H9 (cell line): ENCODE results near the gene UBIAD1. TPM values are rescaled to one million over a fixed set of nuclear protein-coding genes. Genes with fewer than 3 reads are reported as not detected.

ENCODE experiments used
- DNase-seq: peaks from one replicate; pipeline ENCODE4 v3.0.0-alpha.2; 2017
- H2AFZ ChIP-seq: one replicate; pipeline ENCODE4 v1.6.1; 2013; ENCODE audit warnings: mild to moderate bottlenecking, low read length, control low read depth, moderate library complexity
- H2AK5ac ChIP-seq: 2 replicates; pipeline ENCODE4 v1.6.1; 2013; ENCODE audit warnings: low read length, control low read depth, mixed read lengths; ENCODE audit not compliant: insufficient read length
- H2BK120ac ChIP-seq: one replicate; pipeline ENCODE4 v1.6.1; 2013; ENCODE audit warnings: low read depth, mild to moderate bottlenecking, low read length, control low read depth, inconsistent platforms; ENCODE audit not compliant: poor library complexity, severe bottlenecking
- H2BK12ac ChIP-seq: 2 replicates; pipeline ENCODE4 v1.6.1; 2013; ENCODE audit warnings: low read length, control low read depth, mixed read lengths, low read depth; ENCODE audit not compliant: insufficient read length
- H2BK15ac ChIP-seq: 2 replicates; pipeline ENCODE4 v1.6.1; 2013; ENCODE audit warnings: low read depth, low read length, control low read depth
- H2BK20ac ChIP-seq: one replicate; pipeline ENCODE4 v1.6.1; 2013; ENCODE audit warnings: low read depth, mild to moderate bottlenecking, low read length, control low read depth, inconsistent platforms; ENCODE audit not compliant: poor library complexity, severe bottlenecking
- H2BK5ac ChIP-seq: 2 replicates; pipeline ENCODE4 v1.6.1; 2013; ENCODE audit warnings: low read length, control low read depth, mixed read lengths; ENCODE audit not compliant: insufficient read length
- H3K14ac ChIP-seq: 2 replicates; pipeline ENCODE4 v1.6.1; 2013; ENCODE audit warnings: low read length, control low read depth; ENCODE audit not compliant: insufficient read depth
- H3K18ac ChIP-seq: 2 replicates; pipeline ENCODE4 v1.6.1; 2013; ENCODE audit warnings: low read depth, mild to moderate bottlenecking, mixed read lengths, low read length, control low read depth; ENCODE audit not compliant: insufficient read length
- H3K23ac ChIP-seq: 2 replicates; pipeline ENCODE4 v1.6.1; 2013; ENCODE audit warnings: low read length, control low read depth, mixed read lengths, low read depth; ENCODE audit not compliant: insufficient read length
- H3K23me2 ChIP-seq: 2 replicates; pipeline ENCODE4 v1.6.1; 2013; ENCODE audit warnings: low read depth, mild to moderate bottlenecking, mixed read lengths, low read length, control low read depth; ENCODE audit not compliant: insufficient read length, poor library complexity, severe bottlenecking
- H3K27ac ChIP-seq: 2 replicates; pipeline ENCODE4 v1.5.1; 2013; ENCODE audit warnings: low read length, control low read depth, mixed read lengths, low read depth; ENCODE audit not compliant: insufficient read length
- H3K27me3 ChIP-seq: 2 replicates; pipeline ENCODE4 v1.6.1; 2013; ENCODE audit warnings: low read length, control low read depth, inconsistent platforms; ENCODE audit not compliant: insufficient read depth
- H3K4ac ChIP-seq: 2 replicates; pipeline ENCODE4 v1.6.1; 2013; ENCODE audit warnings: low read depth, mild to moderate bottlenecking, control low read depth, inconsistent platforms, low read length, moderate library complexity
- H3K4me1 ChIP-seq: 2 replicates; pipeline ENCODE4 v1.6.1; 2013; ENCODE audit warnings: low read length, control low read depth, inconsistent platforms; ENCODE audit not compliant: insufficient read depth
- H3K4me2 ChIP-seq: 2 replicates; pipeline ENCODE4 v1.6.1; 2013; ENCODE audit warnings: low read length, control low read depth, mixed read lengths; ENCODE audit not compliant: insufficient read length, insufficient read depth
- H3K56ac ChIP-seq: 2 replicates; pipeline ENCODE4 v1.6.1; 2013; ENCODE audit warnings: low read depth, mild to moderate bottlenecking, mixed read lengths, low read length, control low read depth; ENCODE audit not compliant: insufficient read length
- H3K79me1 ChIP-seq: 2 replicates; pipeline ENCODE4 v1.6.1; 2013; ENCODE audit warnings: low read depth, mild to moderate bottlenecking, moderate library complexity, low read length, control low read depth, inconsistent platforms; ENCODE audit not compliant: insufficient read depth, poor library complexity, severe bottlenecking
- H3K79me2 ChIP-seq: 2 replicates; pipeline ENCODE4 v1.6.1; 2013; ENCODE audit warnings: low read length, control low read depth, inconsistent platforms; ENCODE audit not compliant: insufficient read depth
- H3K9ac ChIP-seq: 2 replicates; pipeline ENCODE4 v1.6.1; 2013; ENCODE audit warnings: low read length, control low read depth, mixed read lengths; ENCODE audit not compliant: insufficient read length; ENCODE audit errors: extremely low read depth
- H3K9me3 ChIP-seq: one replicate; pipeline ENCODE4 v1.6.1; 2013; ENCODE audit warnings: low read depth, low read length, inconsistent platforms; ENCODE audit not compliant: control insufficient read depth
- H3T11ph ChIP-seq: one replicate; pipeline ENCODE4 v1.6.1; 2013; ENCODE audit warnings: mild to moderate bottlenecking, low read length, control low read depth, inconsistent platforms
- H4K20me1 ChIP-seq: one replicate; pipeline ENCODE4 v1.6.1; 2013; ENCODE audit not compliant: control insufficient read depth, insufficient read length, insufficient read depth
- H4K5ac ChIP-seq: 2 replicates; pipeline ENCODE4 v1.6.1; 2013; ENCODE audit warnings: low read depth, mild to moderate bottlenecking, mixed read lengths, low read length, control low read depth; ENCODE audit not compliant: insufficient read length
- H4K8ac ChIP-seq: replicated peaks from 2 replicates; pipeline ENCODE4 v1.6.1; 2013; ENCODE audit warnings: low read length, control low read depth, mixed read lengths, low read depth; ENCODE audit not compliant: insufficient read length
- H4K91ac ChIP-seq: 2 replicates; pipeline ENCODE4 v1.6.1; 2013; ENCODE audit warnings: low read depth, mild to moderate bottlenecking, moderate library complexity, mixed read lengths, low read length, control low read depth; ENCODE audit not compliant: insufficient read length
- H3K27ac Mint-ChIP-seq, 3 experiments: 2 replicates in 2 of 3; 3 replicates in 1 of 3; pipeline ENCODE4 v1.8.0; 2020 to 2021; ENCODE audit warnings: mixed read lengths in 3 of 3, mild to moderate bottlenecking in 1 of 3, moderate library complexity in 1 of 3
- H3K27me3 Mint-ChIP-seq: 2 replicates; pipeline ENCODE4 v1.8.0; 2021; ENCODE audit warnings: low read depth, mild to moderate bottlenecking, moderate library complexity, mixed read lengths
- H3K36me3 Mint-ChIP-seq, 3 experiments: 2 replicates in 2 of 3; 3 replicates in 1 of 3; pipeline ENCODE4 v1.8.0; 2020 to 2021; ENCODE audit warnings: low read depth in 3 of 3, mixed read lengths in 3 of 3; ENCODE audit not compliant: insufficient read depth in 1 of 3
- H3K4me1 Mint-ChIP-seq, 2 experiments: 2 replicates each; pipeline ENCODE4 v1.8.0; 2020; ENCODE audit warnings: mixed read lengths in 2 of 2
- H3K4me3 Mint-ChIP-seq, 2 experiments: 2 replicates in 1 of 2; 3 replicates in 1 of 2; pipeline ENCODE4 v1.8.0; 2020 to 2021; ENCODE audit warnings: mild to moderate bottlenecking in 2 of 2, mixed read lengths in 2 of 2, moderate library complexity in 1 of 2
- H3K9me3 Mint-ChIP-seq, 2 experiments: 2 replicates in 1 of 2; 3 replicates in 1 of 2; pipeline ENCODE4 v1.8.0; 2020; ENCODE audit warnings: mild to moderate bottlenecking in 2 of 2, mixed read lengths in 2 of 2, moderate library complexity in 1 of 2
- CTCF ChIP-seq: fragments of 200-600 bp; sonication (generic); conservative IDR thresholded peaks from 3 replicates; pipeline ENCODE4 v1.8.0; 2021; ENCODE audit warnings: antibody characterized with exemption, mild to moderate bottlenecking
- WGBS: extraction: QIAGEN DNeasy Blood & Tissue Kit; methylation state at CpG from one replicate; pipeline ENCODE4 v1.1.7; 2013; ENCODE audit warnings: missing lambda C conversion rate, low lambda C conversion rate, mixed read lengths; ENCODE audit not compliant: insufficient read length; ENCODE audit errors: extremely low coverage; 5-methylcytosine and 5-hydroxymethylcytosine counted together
- total RNA-seq: library from RNA; stranded (reverse); gene quantifications from 2 replicates; pipeline ENCODE4 v1.2.1, GENCODE V29; 2021

Gene UBIAD1
- total RNA-seq, 1 experiment from 2014 or later: 30.2 TPM

- no peak for TF ChIP-seq CTCF
These were observed 16.7 kb upstream of the UBIAD1 start for GRCh38 chr1:11256299-11256698.

More at GRCh38 chr1:11256299-11256698, 16.7 kb upstream of the UBIAD1 start:
- no peak for DNase-seq
- no peak overlapping the region for H3K9ac ChIP-seq
- peaks cover under 1% of the 10 kb centered on the region in 2 experiments; a peak in 2 of 4 replicates for H3K4me1 Mint-ChIP-seq
- WGBS: no CpG with 5 or more reads among the region's 1 CpG
- no peak overlapping the region for H3K27ac Mint-ChIP-seq
- no peaks in the 10 kb centered on the region for H3K4me1 ChIP-seq
- peaks cover 44 to 82% (median 71%) of the 10 kb centered on the region in 3 experiments; a peak in 6 of 7 replicates for H3K36me3 Mint-ChIP-seq
- no peak overlapping the region for H3K4ac ChIP-seq
- no peak overlapping the region for H3K56ac ChIP-seq
- no peak overlapping the region for H3K23ac ChIP-seq
- no peak overlapping the region for H2BK12ac ChIP-seq
- H2BK20ac ChIP-seq: no peak overlapping the region
- H2BK15ac ChIP-seq: no peak overlapping the region
- H3K79me1 ChIP-seq: peaks cover 4% of the 10 kb centered on the region
- H3K4me2 ChIP-seq: no peak overlapping the region
- H2BK5ac ChIP-seq: no peak overlapping the region
- H3K27ac ChIP-seq: no peak overlapping the region
- H3K23me2 ChIP-seq: no peaks in the 10 kb centered on the region
- no peaks in the 10 kb centered on the region for H3K79me2 ChIP-seq
- no peaks in the 10 kb centered on the region for H3K9me3 Mint-ChIP-seq
- no peak overlapping the region for H2AK5ac ChIP-seq
- H3K14ac ChIP-seq: no peak overlapping the region
- H2BK120ac ChIP-seq: no peak overlapping the region
- H4K5ac ChIP-seq: no peak overlapping the region
- H3K9me3 ChIP-seq: no peaks in the 10 kb centered on the region
- no peak overlapping the region for H3T11ph ChIP-seq
- H4K91ac ChIP-seq: no peak overlapping the region
- no peak overlapping the region for H3K18ac ChIP-seq
- no peaks in the 10 kb centered on the region for H3K27me3 ChIP-seq
- no peak overlapping the region for H2AFZ ChIP-seq
- H4K20me1 ChIP-seq: no peaks in the 10 kb centered on the region
- no peaks in the 10 kb centered on the region for H3K27me3 Mint-ChIP-seq
- H4K8ac ChIP-seq: no peak overlapping the region
- H3K4me3 Mint-ChIP-seq: no peak overlapping the region
